H9 (cell line): ENCODE measurements around the gene KCNQ2. TPM values are rescaled to one million over a fixed set of nuclear protein-coding genes. Genes with fewer than 3 reads are reported as not detected.
A peak's percentile ranks its signal among the peaks of the same experiment; 100 is the strongest.

Experiments used
- DNase-seq: peaks from one replicate; pipeline ENCODE4 v3.0.0-alpha.2; 2017
- H2AFZ ChIP-seq: one replicate; pipeline ENCODE4 v1.6.1; 2013; ENCODE audit warnings: mild to moderate bottlenecking, low read length, control low read depth, moderate library complexity
- H2AK5ac ChIP-seq: 2 replicates; pipeline ENCODE4 v1.6.1; 2013; ENCODE audit warnings: low read length, control low read depth, mixed read lengths; ENCODE audit not compliant: insufficient read length
- H2BK120ac ChIP-seq: one replicate; pipeline ENCODE4 v1.6.1; 2013; ENCODE audit warnings: low read depth, mild to moderate bottlenecking, low read length, control low read depth, inconsistent platforms; ENCODE audit not compliant: poor library complexity, severe bottlenecking
- H2BK12ac ChIP-seq: 2 replicates; pipeline ENCODE4 v1.6.1; 2013; ENCODE audit warnings: low read length, control low read depth, mixed read lengths, low read depth; ENCODE audit not compliant: insufficient read length
- H2BK15ac ChIP-seq: 2 replicates; pipeline ENCODE4 v1.6.1; 2013; ENCODE audit warnings: low read depth, low read length, control low read depth
- H2BK20ac ChIP-seq: one replicate; pipeline ENCODE4 v1.6.1; 2013; ENCODE audit warnings: low read depth, mild to moderate bottlenecking, low read length, control low read depth, inconsistent platforms; ENCODE audit not compliant: poor library complexity, severe bottlenecking
- H2BK5ac ChIP-seq: 2 replicates; pipeline ENCODE4 v1.6.1; 2013; ENCODE audit warnings: low read length, control low read depth, mixed read lengths; ENCODE audit not compliant: insufficient read length
- H3K14ac ChIP-seq: 2 replicates; pipeline ENCODE4 v1.6.1; 2013; ENCODE audit warnings: low read length, control low read depth; ENCODE audit not compliant: insufficient read depth
- H3K18ac ChIP-seq: 2 replicates; pipeline ENCODE4 v1.6.1; 2013; ENCODE audit warnings: low read depth, mild to moderate bottlenecking, mixed read lengths, low read length, control low read depth; ENCODE audit not compliant: insufficient read length
- H3K23ac ChIP-seq: 2 replicates; pipeline ENCODE4 v1.6.1; 2013; ENCODE audit warnings: low read length, control low read depth, mixed read lengths, low read depth; ENCODE audit not compliant: insufficient read length
- H3K23me2 ChIP-seq: 2 replicates; pipeline ENCODE4 v1.6.1; 2013; ENCODE audit warnings: low read depth, mild to moderate bottlenecking, mixed read lengths, low read length, control low read depth; ENCODE audit not compliant: insufficient read length, poor library complexity, severe bottlenecking
- H3K27ac ChIP-seq: 2 replicates; pipeline ENCODE4 v1.5.1; 2013; ENCODE audit warnings: low read length, control low read depth, mixed read lengths, low read depth; ENCODE audit not compliant: insufficient read length
- H3K27me3 ChIP-seq: 2 replicates; pipeline ENCODE4 v1.6.1; 2013; ENCODE audit warnings: low read length, control low read depth, inconsistent platforms; ENCODE audit not compliant: insufficient read depth
- H3K4ac ChIP-seq: 2 replicates; pipeline ENCODE4 v1.6.1; 2013; ENCODE audit warnings: low read depth, mild to moderate bottlenecking, control low read depth, inconsistent platforms, low read length, moderate library complexity
- H3K4me1 ChIP-seq: 2 replicates; pipeline ENCODE4 v1.6.1; 2013; ENCODE audit warnings: low read length, control low read depth, inconsistent platforms; ENCODE audit not compliant: insufficient read depth
- H3K4me2 ChIP-seq: 2 replicates; pipeline ENCODE4 v1.6.1; 2013; ENCODE audit warnings: low read length, control low read depth, mixed read lengths; ENCODE audit not compliant: insufficient read length, insufficient read depth
- H3K56ac ChIP-seq: 2 replicates; pipeline ENCODE4 v1.6.1; 2013; ENCODE audit warnings: low read depth, mild to moderate bottlenecking, mixed read lengths, low read length, control low read depth; ENCODE audit not compliant: insufficient read length
- H3K79me1 ChIP-seq: 2 replicates; pipeline ENCODE4 v1.6.1; 2013; ENCODE audit warnings: low read depth, mild to moderate bottlenecking, moderate library complexity, low read length, control low read depth, inconsistent platforms; ENCODE audit not compliant: insufficient read depth, poor library complexity, severe bottlenecking
- H3K79me2 ChIP-seq: 2 replicates; pipeline ENCODE4 v1.6.1; 2013; ENCODE audit warnings: low read length, control low read depth, inconsistent platforms; ENCODE audit not compliant: insufficient read depth
- H3K9ac ChIP-seq: 2 replicates; pipeline ENCODE4 v1.6.1; 2013; ENCODE audit warnings: low read length, control low read depth, mixed read lengths; ENCODE audit not compliant: insufficient read length; ENCODE audit errors: extremely low read depth
- H3K9me3 ChIP-seq: one replicate; pipeline ENCODE4 v1.6.1; 2013; ENCODE audit warnings: low read depth, low read length, inconsistent platforms; ENCODE audit not compliant: control insufficient read depth
- H3T11ph ChIP-seq: one replicate; pipeline ENCODE4 v1.6.1; 2013; ENCODE audit warnings: mild to moderate bottlenecking, low read length, control low read depth, inconsistent platforms
- H4K20me1 ChIP-seq: one replicate; pipeline ENCODE4 v1.6.1; 2013; ENCODE audit not compliant: control insufficient read depth, insufficient read length, insufficient read depth
- H4K5ac ChIP-seq: 2 replicates; pipeline ENCODE4 v1.6.1; 2013; ENCODE audit warnings: low read depth, mild to moderate bottlenecking, mixed read lengths, low read length, control low read depth; ENCODE audit not compliant: insufficient read length
- H4K8ac ChIP-seq: replicated peaks from 2 replicates; pipeline ENCODE4 v1.6.1; 2013; ENCODE audit warnings: low read length, control low read depth, mixed read lengths, low read depth; ENCODE audit not compliant: insufficient read length
- H4K91ac ChIP-seq: 2 replicates; pipeline ENCODE4 v1.6.1; 2013; ENCODE audit warnings: low read depth, mild to moderate bottlenecking, moderate library complexity, mixed read lengths, low read length, control low read depth; ENCODE audit not compliant: insufficient read length
- H3K27ac Mint-ChIP-seq, 3 experiments: 2 replicates in 2 of 3; 3 replicates in 1 of 3; pipeline ENCODE4 v1.8.0; 2020 to 2021; ENCODE audit warnings: mixed read lengths in 3 of 3, mild to moderate bottlenecking in 1 of 3, moderate library complexity in 1 of 3
- H3K27me3 Mint-ChIP-seq: 2 replicates; pipeline ENCODE4 v1.8.0; 2021; ENCODE audit warnings: low read depth, mild to moderate bottlenecking, moderate library complexity, mixed read lengths
- H3K36me3 Mint-ChIP-seq, 3 experiments: 2 replicates in 2 of 3; 3 replicates in 1 of 3; pipeline ENCODE4 v1.8.0; 2020 to 2021; ENCODE audit warnings: low read depth in 3 of 3, mixed read lengths in 3 of 3; ENCODE audit not compliant: insufficient read depth in 1 of 3
- H3K4me1 Mint-ChIP-seq, 2 experiments: 2 replicates each; pipeline ENCODE4 v1.8.0; 2020; ENCODE audit warnings: mixed read lengths in 2 of 2
- H3K4me3 Mint-ChIP-seq, 2 experiments: 2 replicates in 1 of 2; 3 replicates in 1 of 2; pipeline ENCODE4 v1.8.0; 2020 to 2021; ENCODE audit warnings: mild to moderate bottlenecking in 2 of 2, mixed read lengths in 2 of 2, moderate library complexity in 1 of 2
- H3K9me3 Mint-ChIP-seq, 2 experiments: 2 replicates in 1 of 2; 3 replicates in 1 of 2; pipeline ENCODE4 v1.8.0; 2020; ENCODE audit warnings: mild to moderate bottlenecking in 2 of 2, mixed read lengths in 2 of 2, moderate library complexity in 1 of 2
- CTCF ChIP-seq: fragments of 200-600 bp; sonication (generic); conservative IDR thresholded peaks from 3 replicates; pipeline ENCODE4 v1.8.0; 2021; ENCODE audit warnings: antibody characterized with exemption, mild to moderate bottlenecking
- WGBS: extraction: QIAGEN DNeasy Blood & Tissue Kit; methylation state at CpG from one replicate; pipeline ENCODE4 v1.1.7; 2013; ENCODE audit warnings: missing lambda C conversion rate, low lambda C conversion rate, mixed read lengths; ENCODE audit not compliant: insufficient read length; ENCODE audit errors: extremely low coverage; 5-methylcytosine and 5-hydroxymethylcytosine counted together
- total RNA-seq: library from RNA; stranded (reverse); gene quantifications from 2 replicates; pipeline ENCODE4 v1.2.1, GENCODE V29; 2021

The KCNQ2 gene
- total RNA-seq, 1 experiment from 2014 or later, result 69.2 TPM

- Mint-ChIP-seq H3K36me3 (peaks cover 9 to 26% (median 12%) of the 10 kb centered on the region in 3 experiments), H3K27ac (no peak overlapping the region)
- no CpG with 5 or more reads among the region's 11 CpGs for WGBS
Measured at GRCh38 chr20:63442100-63442493, 30.4 kb downstream of the KCNQ2 start.

More at GRCh38 chr20:63442100-63442493, 30.4 kb downstream of the KCNQ2 start:
- peak overlapping the region; percentile 16 for H4K8ac ChIP-seq
- no peak overlapping the region for H2AK5ac ChIP-seq
- H3K4me1 Mint-ChIP-seq, result peaks cover 2 to 15% of the 10 kb centered on the region in 2 experiments
- H3K9me3 ChIP-seq, result no peaks in the 10 kb centered on the region
- no peak overlapping the region for H2BK20ac ChIP-seq
- no peak overlapping the region for H3K4me3 Mint-ChIP-seq
- H3K27ac ChIP-seq, result no peak overlapping the region
- H2BK5ac ChIP-seq, result no peak overlapping the region
- H3T11ph ChIP-seq, result no peak overlapping the region
- H4K5ac ChIP-seq, result no peak overlapping the region
- H2BK15ac ChIP-seq, result no peak overlapping the region
- H3K14ac ChIP-seq, result no peak overlapping the region
- no peak overlapping the region for H2BK120ac ChIP-seq
- no peak overlapping the region for H4K91ac ChIP-seq
- no peaks in the 10 kb centered on the region for H3K23me2 ChIP-seq
- H3K56ac ChIP-seq, result no peak overlapping the region
- H4K20me1 ChIP-seq, result peaks cover 2% of the 10 kb centered on the region
- no peak overlapping the region for H3K4me2 ChIP-seq
- H3K79me1 ChIP-seq, result no peaks in the 10 kb centered on the region
- H3K4me1 ChIP-seq, result peaks cover under 1% of the 10 kb centered on the region; the same call in 1 of the 2 replicates
- no peaks in the 10 kb centered on the region for H3K27me3 ChIP-seq
- peak; percentile 74 for DNase-seq
- H3K9me3 Mint-ChIP-seq, result peaks cover 9 to 11% of the 10 kb centered on the region in 2 experiments; a peak in 3 of 5 replicates
- no peak overlapping the region for H3K9ac ChIP-seq
- H3K18ac ChIP-seq, result no peak overlapping the region
- H2AFZ ChIP-seq, result no peak overlapping the region
- no peak overlapping the region for H3K4ac ChIP-seq
- no peaks in the 10 kb centered on the region; the same call in 1 of the 2 replicates for H3K79me2 ChIP-seq
- TF ChIP-seq CTCF, result peak; percentile 60
- H3K27me3 Mint-ChIP-seq, result no peaks in the 10 kb centered on the region
- no peak overlapping the region for H2BK12ac ChIP-seq
- H3K23ac ChIP-seq, result no peak overlapping the region
